ENCODE results near the gene IL20RB.

DNA sequence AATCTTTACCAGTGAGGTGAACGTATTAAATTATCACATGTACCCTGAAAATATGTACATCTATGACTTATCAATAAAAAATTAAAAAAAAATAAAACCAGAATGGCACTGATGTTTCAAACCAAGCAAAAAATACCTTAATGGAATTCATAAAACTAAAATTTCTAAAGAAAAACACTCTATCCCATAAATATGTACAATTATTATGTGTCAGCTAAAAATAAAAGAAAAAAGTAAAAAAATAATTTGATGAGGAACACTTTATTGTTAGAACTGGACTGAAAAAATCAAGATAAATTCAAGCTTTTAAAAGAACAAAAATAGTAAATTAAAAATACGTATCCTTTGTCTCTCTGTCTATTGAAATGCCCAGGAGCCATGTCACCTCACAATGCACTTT is 63.1 kb downstream of the IL20RB start:
- TF ChIP-seq, protein P1, sequence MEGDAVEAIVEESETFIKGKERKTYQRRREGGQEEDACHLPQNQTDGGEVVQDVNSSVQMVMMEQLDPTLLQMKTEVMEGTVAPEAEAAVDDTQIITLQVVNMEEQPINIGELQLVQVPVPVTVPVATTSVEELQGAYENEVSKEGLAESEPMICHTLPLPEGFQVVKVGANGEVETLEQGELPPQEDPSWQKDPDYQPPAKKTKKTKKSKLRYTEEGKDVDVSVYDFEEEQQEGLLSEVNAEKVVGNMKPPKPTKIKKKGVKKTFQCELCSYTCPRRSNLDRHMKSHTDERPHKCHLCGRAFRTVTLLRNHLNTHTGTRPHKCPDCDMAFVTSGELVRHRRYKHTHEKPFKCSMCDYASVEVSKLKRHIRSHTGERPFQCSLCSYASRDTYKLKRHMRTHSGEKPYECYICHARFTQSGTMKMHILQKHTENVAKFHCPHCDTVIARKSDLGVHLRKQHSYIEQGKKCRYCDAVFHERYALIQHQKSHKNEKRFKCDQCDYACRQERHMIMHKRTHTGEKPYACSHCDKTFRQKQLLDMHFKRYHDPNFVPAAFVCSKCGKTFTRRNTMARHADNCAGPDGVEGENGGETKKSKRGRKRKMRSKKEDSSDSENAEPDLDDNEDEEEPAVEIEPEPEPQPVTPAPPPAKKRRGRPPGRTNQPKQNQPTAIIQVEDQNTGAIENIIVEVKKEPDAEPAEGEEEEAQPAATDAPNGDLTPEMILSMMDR (conservative IDR thresholded peaks at IDR 0.05; ENCODE audit: low read depth, low read length) = no peak
- TF ChIP-seq MAFK (IDR thresholded peaks at IDR 0.05; ENCODE audit: low read depth, low read length) = no peak
- no peak for TF ChIP-seq RFX5 (IDR thresholded peaks at IDR 0.05; ENCODE audit: low read depth, low read length)
- no peak for TF ChIP-seq SMC3 (IDR thresholded peaks at IDR 0.05; ENCODE audit: low read depth, low read length)
- no peak for TF ChIP-seq POLR2A (IDR thresholded peaks at IDR 0.05; ENCODE audit: low read depth, low read length)
- no peak for TF ChIP-seq MAZ (IDR thresholded peaks at IDR 0.05; ENCODE audit: borderline replicate concordance, low read depth, low read length)
- no peak for TF ChIP-seq BHLHE40 (IDR thresholded peaks at IDR 0.05; ENCODE audit: low read depth, low read length)
- no peak for TF ChIP-seq CEBPB (IDR thresholded peaks at IDR 0.05; ENCODE audit: low read depth, low read length)
- no peak for TF ChIP-seq ELK1 (IDR thresholded peaks at IDR 0.05; ENCODE audit: borderline replicate concordance, low read depth, low read length)
- no peak for TF ChIP-seq RAD21 (IDR thresholded peaks at IDR 0.05; ENCODE audit: low read length)

Measured in IMR-90 (cell line).